ENCODE data around the gene DUS2.

The DUS2 gene

DNA sequence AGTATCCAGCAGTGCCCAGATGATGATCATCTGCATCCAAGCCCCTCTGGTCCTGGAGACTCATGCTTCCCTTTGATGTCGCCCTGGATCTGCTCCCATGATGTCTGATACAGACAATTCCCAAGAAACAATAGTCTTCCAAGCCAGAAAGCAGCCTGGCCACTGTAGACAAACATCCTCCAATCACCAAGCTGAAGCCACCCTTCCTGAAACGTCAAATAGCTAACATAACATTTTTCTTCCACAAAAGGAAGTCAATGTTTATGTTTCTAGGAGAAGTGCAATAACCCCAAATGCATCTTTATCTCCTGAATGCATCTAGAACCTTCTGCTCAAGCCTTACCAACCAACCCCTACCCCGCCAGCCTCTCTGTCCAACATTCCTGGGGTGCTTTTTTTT, 22.6 kb upstream of the DUS2 start:
- H3K36me3 ChIP-seq (ENCODE audit: insufficient read depth, low read length): no peaks in the 10 kb centered on the region
- no peak for ATAC-seq (ENCODE audit: insufficient read depth, low read depth)
- no peaks in the 10 kb centered on the region for H4K20me1 ChIP-seq (ENCODE audit: insufficient read depth, low read length)
- no peak overlapping the region for H3K9ac ChIP-seq (ENCODE audit: low read depth, low read length)
- peaks cover 29% of the 10 kb centered on the region for H3K4me1 ChIP-seq (ENCODE audit: insufficient read depth, low read length)
- no peak overlapping the region for H3K27ac ChIP-seq (ENCODE audit: low read length)
- no peak overlapping the region for H2AFZ ChIP-seq (ENCODE audit: low read depth, low read length)
- DNase-seq: no peak
- H3K9me3 ChIP-seq (ENCODE audit: insufficient read depth, low read length, severe bottlenecking): no peaks in the 10 kb centered on the region
- H3K4me3 ChIP-seq (ENCODE audit: low read depth in 1 of 2, low read length in 2 of 2): no peak overlapping the region
- no peaks in the 10 kb centered on the region for H3K27me3 ChIP-seq (ENCODE audit: insufficient read depth, low read length, poor library complexity)
- no peaks in the 10 kb centered on the region for H3K79me2 ChIP-seq (ENCODE audit: insufficient read depth, low read length)
- TF ChIP-seq, protein P1, sequence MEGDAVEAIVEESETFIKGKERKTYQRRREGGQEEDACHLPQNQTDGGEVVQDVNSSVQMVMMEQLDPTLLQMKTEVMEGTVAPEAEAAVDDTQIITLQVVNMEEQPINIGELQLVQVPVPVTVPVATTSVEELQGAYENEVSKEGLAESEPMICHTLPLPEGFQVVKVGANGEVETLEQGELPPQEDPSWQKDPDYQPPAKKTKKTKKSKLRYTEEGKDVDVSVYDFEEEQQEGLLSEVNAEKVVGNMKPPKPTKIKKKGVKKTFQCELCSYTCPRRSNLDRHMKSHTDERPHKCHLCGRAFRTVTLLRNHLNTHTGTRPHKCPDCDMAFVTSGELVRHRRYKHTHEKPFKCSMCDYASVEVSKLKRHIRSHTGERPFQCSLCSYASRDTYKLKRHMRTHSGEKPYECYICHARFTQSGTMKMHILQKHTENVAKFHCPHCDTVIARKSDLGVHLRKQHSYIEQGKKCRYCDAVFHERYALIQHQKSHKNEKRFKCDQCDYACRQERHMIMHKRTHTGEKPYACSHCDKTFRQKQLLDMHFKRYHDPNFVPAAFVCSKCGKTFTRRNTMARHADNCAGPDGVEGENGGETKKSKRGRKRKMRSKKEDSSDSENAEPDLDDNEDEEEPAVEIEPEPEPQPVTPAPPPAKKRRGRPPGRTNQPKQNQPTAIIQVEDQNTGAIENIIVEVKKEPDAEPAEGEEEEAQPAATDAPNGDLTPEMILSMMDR (IDR thresholded peaks at IDR 0.05; ENCODE audit: borderline replicate concordance, extremely low read depth, low read length, poor library complexity, severe bottlenecking): no peak
- TF ChIP-seq EZH2 (IDR thresholded peaks at IDR 0.05; ENCODE audit: borderline replicate concordance, low read depth, low read length, severe bottlenecking): no peak
- no peak overlapping the region for H3K4me2 ChIP-seq (ENCODE audit: insufficient read depth, low read length)

DNA sequence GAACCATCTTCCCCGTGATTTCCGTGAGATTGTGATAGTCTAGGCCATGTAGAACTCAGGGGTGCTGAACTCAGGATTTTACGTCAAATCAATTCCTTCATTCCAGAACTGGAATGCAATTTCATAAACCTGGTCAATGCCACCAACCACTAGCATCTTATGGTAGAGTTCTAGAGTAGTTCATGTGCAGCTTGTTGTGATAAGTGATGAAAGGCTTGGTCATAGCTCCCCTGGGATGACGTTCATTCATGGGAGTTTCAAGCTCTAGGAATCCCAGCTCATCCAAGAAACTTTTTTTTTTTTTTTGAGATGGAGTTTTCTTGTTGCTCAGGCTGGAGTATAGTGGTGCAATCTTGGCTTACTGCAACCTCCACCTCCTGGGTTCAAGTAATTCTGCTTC, 20.1 kb upstream of the DUS2 start:
- Histone ChIP-seq H3K9me3 (ENCODE audit: insufficient read depth, low read length, severe bottlenecking) (no peaks in the 10 kb centered on the region), H3K4me1 (ENCODE audit: insufficient read depth, low read length) (peaks cover 26% of the 10 kb centered on the region), H2AFZ (ENCODE audit: low read depth, low read length) (no peak overlapping the region), H3K27me3 (ENCODE audit: insufficient read depth, low read length, poor library complexity) (no peaks in the 10 kb centered on the region), H3K4me2 (ENCODE audit: insufficient read depth, low read length) (no peak overlapping the region), H3K9ac (ENCODE audit: low read depth, low read length) (no peak overlapping the region), H3K27ac (ENCODE audit: low read length) (no peak overlapping the region), H4K20me1 (ENCODE audit: insufficient read depth, low read length) (no peaks in the 10 kb centered on the region), H3K36me3 (ENCODE audit: insufficient read depth, low read length) (no peaks in the 10 kb centered on the region), H3K4me3 (ENCODE audit: low read depth in 1 of 2, low read length in 2 of 2) (no peak overlapping the region), H3K79me2 (ENCODE audit: insufficient read depth, low read length) (no peaks in the 10 kb centered on the region)
- TF ChIP-seq, protein P1 (IDR thresholded peaks at IDR 0.05; ENCODE audit: borderline replicate concordance, extremely low read depth, low read length, poor library complexity, severe bottlenecking): no peak
- no peak for TF ChIP-seq EZH2 (IDR thresholded peaks at IDR 0.05; ENCODE audit: borderline replicate concordance, low read depth, low read length, severe bottlenecking)
- no peak for DNase-seq
- no peak for ATAC-seq (ENCODE audit: insufficient read depth, low read depth)

DNA sequence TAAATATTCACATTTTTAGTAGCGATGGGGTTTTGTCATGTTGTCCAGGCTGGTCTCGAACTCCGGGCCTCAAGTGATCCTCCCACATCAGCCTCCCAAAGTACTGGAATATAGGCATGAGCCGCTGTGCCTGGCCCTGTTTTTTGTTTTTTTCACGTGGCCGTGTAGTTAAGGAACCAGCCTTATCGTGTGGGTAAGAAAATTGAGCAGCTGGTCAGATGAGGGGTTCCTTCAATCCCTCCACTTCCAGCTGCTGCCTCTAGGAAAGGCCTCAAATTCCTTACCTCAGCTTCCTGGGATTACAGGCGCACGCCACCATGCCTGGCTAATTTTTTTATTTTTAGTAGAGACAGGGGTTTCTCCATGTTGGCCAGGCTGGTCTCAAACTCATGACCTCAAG, 17.9 kb upstream of the DUS2 start:
- Histone ChIP-seq H3K4me3 (ENCODE audit: low read depth in 1 of 2, low read length in 2 of 2) (no peak overlapping the region), H4K20me1 (ENCODE audit: insufficient read depth, low read length) (no peaks in the 10 kb centered on the region), H3K27ac (ENCODE audit: low read length) (no peak overlapping the region), H3K9me3 (ENCODE audit: insufficient read depth, low read length, severe bottlenecking) (no peaks in the 10 kb centered on the region), H3K4me2 (ENCODE audit: insufficient read depth, low read length) (no peak overlapping the region), H3K4me1 (ENCODE audit: insufficient read depth, low read length) (peaks cover 4% of the 10 kb centered on the region), H2AFZ (ENCODE audit: low read depth, low read length) (no peak overlapping the region), H3K36me3 (ENCODE audit: insufficient read depth, low read length) (no peaks in the 10 kb centered on the region), H3K79me2 (ENCODE audit: insufficient read depth, low read length) (no peaks in the 10 kb centered on the region), H3K27me3 (ENCODE audit: insufficient read depth, low read length, poor library complexity) (no peaks in the 10 kb centered on the region), H3K9ac (ENCODE audit: low read depth, low read length) (no peak overlapping the region)
- DNase-seq (no peak), ATAC-seq (ENCODE audit: insufficient read depth, low read depth) (no peak)
- TF ChIP-seq, protein P1 (IDR thresholded peaks at IDR 0.05; ENCODE audit: borderline replicate concordance, extremely low read depth, low read length, poor library complexity, severe bottlenecking): no peak
- TF ChIP-seq EZH2 (IDR thresholded peaks at IDR 0.05; ENCODE audit: borderline replicate concordance, low read depth, low read length, severe bottlenecking): no peak

DNA sequence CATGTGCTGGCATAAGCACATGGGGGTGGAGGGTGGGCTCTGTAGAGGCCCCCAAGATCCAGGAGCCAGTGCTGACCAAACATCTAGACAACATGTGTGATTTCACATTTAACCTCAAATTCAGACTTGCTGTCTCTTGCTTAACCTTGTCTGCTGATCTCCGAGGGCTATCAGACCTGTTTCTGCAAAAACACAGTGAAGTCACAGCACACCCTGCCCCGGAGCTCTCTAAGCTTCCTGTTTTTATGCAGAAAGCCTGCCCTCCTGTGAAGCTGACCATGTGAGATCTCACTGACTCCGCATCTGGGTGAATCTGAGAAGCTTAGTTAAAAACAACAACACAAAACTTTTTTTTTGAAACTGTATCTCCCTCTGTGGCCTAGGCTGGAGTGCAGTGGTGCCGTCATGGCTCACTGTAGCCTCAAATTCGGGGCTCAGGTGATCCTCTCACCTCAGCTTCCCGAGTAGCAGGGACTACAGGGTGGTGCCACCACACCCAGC, 17.2 kb upstream of the DUS2 start:
- no peak overlapping the region for H3K9ac ChIP-seq (ENCODE audit: low read depth, low read length)
- no peak for DNase-seq
- no peaks in the 10 kb centered on the region for H3K4me1 ChIP-seq (ENCODE audit: insufficient read depth, low read length)
- H3K9me3 ChIP-seq (ENCODE audit: insufficient read depth, low read length, severe bottlenecking): no peaks in the 10 kb centered on the region
- no peaks in the 10 kb centered on the region for H4K20me1 ChIP-seq (ENCODE audit: insufficient read depth, low read length)
- H3K4me3 ChIP-seq (ENCODE audit: low read depth in 1 of 2, low read length in 2 of 2): no peak overlapping the region
- H3K4me2 ChIP-seq (ENCODE audit: insufficient read depth, low read length): no peak overlapping the region
- no peaks in the 10 kb centered on the region for H3K79me2 ChIP-seq (ENCODE audit: insufficient read depth, low read length)
- no peak overlapping the region for H2AFZ ChIP-seq (ENCODE audit: low read depth, low read length)
- H3K27me3 ChIP-seq (ENCODE audit: insufficient read depth, low read length, poor library complexity): no peaks in the 10 kb centered on the region
- ATAC-seq (ENCODE audit: insufficient read depth, low read depth): no peak
- no peak for TF ChIP-seq EZH2 (IDR thresholded peaks at IDR 0.05; ENCODE audit: borderline replicate concordance, low read depth, low read length, severe bottlenecking)
- TF ChIP-seq, protein P1 (IDR thresholded peaks at IDR 0.05; ENCODE audit: borderline replicate concordance, extremely low read depth, low read length, poor library complexity, severe bottlenecking): no peak
- H3K36me3 ChIP-seq (ENCODE audit: insufficient read depth, low read length): no peaks in the 10 kb centered on the region
- H3K27ac ChIP-seq (ENCODE audit: low read length): no peak overlapping the region
